ENCODE results near the gene TLCD3B. TPM values are rescaled to one million over a fixed set of nuclear protein-coding genes. Genes with fewer than 3 reads are reported as not detected.

TLCD3B gene
- total RNA-seq, 1 donor from 2014 or later, result 1.4 TPM

- Histone ChIP-seq H3K4me3 (ENCODE audit: insufficient read depth, low read depth, low read length) (peak within 1 kb of the TSS; percentile 85), H3K9ac (ENCODE audit: low read length) (peak within 1 kb of the TSS; percentile 89), H4K20me1 (ENCODE audit: insufficient read depth, low read length) (peaks cover 44% of the 10 kb centered on the region), H3K27me3 (ENCODE audit: insufficient read depth, low read length) (no peaks in the 10 kb centered on the region), H3K27ac (ENCODE audit: low read depth, low read length) (peak within 1 kb of the TSS; percentile 93), H3K4me2 (ENCODE audit: low read length) (peak within 1 kb of the TSS; percentile 98), H2AFZ (ENCODE audit: low read depth, low read length) (peak within 1 kb of the TSS; percentile 89), H3K79me2 (ENCODE audit: insufficient read depth, low read length) (peaks cover 46% of the 10 kb centered on the region), H3K36me3 (ENCODE audit: insufficient read depth, low read length) (peaks cover 25% of the 10 kb centered on the region), H3K4me1 (ENCODE audit: insufficient read depth, low read length) (peaks cover 52% of the 10 kb centered on the region), H3K9me3 (ENCODE audit: insufficient read depth, low read depth, low read length) (no peaks in the 10 kb centered on the region)
- FAIRE-seq (no peak), DNase-seq (ENCODE audit: low read depth) (peak; percentile 95)
- Mint-ChIP-seq H3K4me1 (ENCODE audit: low read depth, unreplicated experiment) (peaks cover 25% of the 10 kb centered on the region), H3K27ac (ENCODE audit: unreplicated experiment) (peak within 1 kb of the TSS; percentile 98), H3K4me3 (ENCODE audit: unreplicated experiment) (peak within 1 kb of the TSS; percentile 98), H3K9me3 (ENCODE audit: unreplicated experiment) (no peaks in the 10 kb centered on the region), H3K27me3 (ENCODE audit: low read depth, unreplicated experiment) (no peaks in the 10 kb centered on the region), H3K36me3 (ENCODE audit: low read depth, unreplicated experiment) (peaks cover 33% of the 10 kb centered on the region)
- TF ChIP-seq EZH2 (IDR thresholded peaks at IDR 0.05; ENCODE audit: insufficient read depth, low read length) (no peak), CTCF (IDR thresholded peaks at IDR 0.05; ENCODE audit: insufficient read depth, low read depth, low read length) (no peak)
These were observed 34.3 kb upstream of the TLCD3B start, which contains the start of gene ALDOA for GRCh38 chr16:30065102-30065942. Gene ALDOA (plus strand): TSS chr16:30065760. CDS start chr16:30066898, 1,138 bp downstream.

- peaks cover 38% of the 10 kb centered on the region for H4K20me1 ChIP-seq (ENCODE audit: insufficient read depth, low read length)
- peak overlapping the region; percentile 98 for H3K4me3 Mint-ChIP-seq (ENCODE audit: unreplicated experiment)
- peak overlapping the region; percentile 88 for H3K9ac ChIP-seq (ENCODE audit: low read length)
- peaks cover 30% of the 10 kb centered on the region for H3K36me3 Mint-ChIP-seq (ENCODE audit: low read depth, unreplicated experiment)
- peaks cover 26% of the 10 kb centered on the region for H3K36me3 ChIP-seq (ENCODE audit: insufficient read depth, low read length)
- no peaks in the 10 kb centered on the region for H3K9me3 Mint-ChIP-seq (ENCODE audit: unreplicated experiment)
- no peaks in the 10 kb centered on the region for H3K9me3 ChIP-seq (ENCODE audit: insufficient read depth, low read depth, low read length)
- FAIRE-seq (no peak), DNase-seq (ENCODE audit: low read depth) (no peak)
- peaks cover 40% of the 10 kb centered on the region for H3K79me2 ChIP-seq (ENCODE audit: insufficient read depth, low read length)
- peak overlapping the region; percentile 93 for H3K27ac ChIP-seq (ENCODE audit: low read depth, low read length)
- H3K4me1 Mint-ChIP-seq (ENCODE audit: low read depth, unreplicated experiment), result peaks cover 21% of the 10 kb centered on the region
- no peaks in the 10 kb centered on the region for H3K27me3 ChIP-seq (ENCODE audit: insufficient read depth, low read length)
- peak overlapping the region; percentile 89 for H2AFZ ChIP-seq (ENCODE audit: low read depth, low read length)
- H3K4me1 ChIP-seq (ENCODE audit: insufficient read depth, low read length), result peaks cover 48% of the 10 kb centered on the region
- peak overlapping the region; percentile 93 for H3K27ac Mint-ChIP-seq (ENCODE audit: unreplicated experiment)
- TF ChIP-seq CTCF (IDR thresholded peaks at IDR 0.05; ENCODE audit: insufficient read depth, low read depth, low read length) (no peak), EZH2 (IDR thresholded peaks at IDR 0.05; ENCODE audit: insufficient read depth, low read length) (no peak)
- H3K27me3 Mint-ChIP-seq (ENCODE audit: low read depth, unreplicated experiment), result no peaks in the 10 kb centered on the region
- peak overlapping the region; percentile 65 for H3K4me3 ChIP-seq (ENCODE audit: insufficient read depth, low read depth, low read length)
- H3K4me2 ChIP-seq (ENCODE audit: low read length), result peak overlapping the region; percentile 92
These were observed 33.6 kb upstream of the TLCD3B start for GRCh38 chr16:30064729-30065101.
